Measurements from ENCODE around the gene HMX1.

GRCh38 chr4:8834681-8835220 lies 36.9 kb downstream of the HMX1 start:
- TF ChIP-seq POLR2A (IDR thresholded peaks at IDR 0.05) (no peak), CTCF (IDR thresholded peaks at IDR 0.05) (no peak), POLR2AphosphoS5 (IDR thresholded peaks at IDR 0.05) (no peak)

Data from breast epithelium (tissue), 3 donors.